OCI-LY3 (cell line): ENCODE measurements around the gene HSPA8.
"Not testable (repeated sequence)": the region's sequence is repeated elsewhere in the genome, so short reads cannot be mapped to it uniquely, and the experiment has no call there.

Experiments used
- H2AFZ ChIP-seq: fragments of 200-600, 300-600 bp; shearing (Covaris generic); 2 replicates; pipeline ENCODE4 v1.6.0; 2014; ENCODE audit warnings: antibody characterized with exemption, low read depth, low read length
- H3K27ac ChIP-seq: fragments of 200-600, 300-600 bp; sonication (generic); 2 replicates; pipeline ENCODE4 v1.5.1; 2014; ENCODE audit warnings: mild to moderate bottlenecking, low read length, moderate library complexity, mixed read lengths
- H3K27me3 ChIP-seq: fragments of 200-600, 300-600 bp; sonication (generic); 2 replicates; pipeline ENCODE4 v1.6.1; 2014; ENCODE audit warnings: low read depth, low read length, mixed read lengths
- H3K36me3 ChIP-seq: fragments of 200-600, 300-600 bp; sonication (generic); replicated peaks from 2 replicates; pipeline ENCODE3; 2014; ENCODE audit warnings: low read depth, low read length, mixed read lengths
- H3K4me1 ChIP-seq: fragments of 300-600, 200-600 bp; sonication (generic); 2 replicates; pipeline ENCODE4 v1.6.1; 2014; ENCODE audit warnings: low read length, mixed read lengths
- H3K4me2 ChIP-seq: fragments of 200-600, 300-600 bp; sonication (generic); 2 replicates; pipeline ENCODE4 v1.6.1; 2014; ENCODE audit warnings: low read length, mixed read lengths
- H3K4me3 ChIP-seq: fragments of 300-600, 200-600 bp; sonication (generic); 2 replicates; pipeline ENCODE4 v1.5.1; 2014; ENCODE audit warnings: antibody characterized with exemption, mild to moderate bottlenecking, low read length, moderate library complexity
- H3K79me2 ChIP-seq: fragments of 300-600, 200-600 bp; shearing (Covaris generic); 2 replicates; pipeline ENCODE4 v1.6.1; 2014; ENCODE audit warnings: mild to moderate bottlenecking, low read length, mixed read lengths
- H3K9ac ChIP-seq: fragments of 300-600, 200-600 bp; shearing (Covaris generic); 2 replicates; pipeline ENCODE4 v1.6.0; 2014; ENCODE audit warnings: mild to moderate bottlenecking, low read length, moderate library complexity
- H3K9me3 ChIP-seq: fragments of 200-600, 300-600 bp; shearing (Covaris generic); 2 replicates; pipeline ENCODE4 v1.6.1; 2014; ENCODE audit warnings: low read length, mixed read lengths; ENCODE audit not compliant: insufficient read depth
- H4K20me1 ChIP-seq: fragments of 200-600, 300-600 bp; sonication (generic); 2 replicates; pipeline ENCODE4 v1.6.1; 2016; ENCODE audit warnings: low read length, mixed read lengths; ENCODE audit not compliant: insufficient read depth
- CTCF ChIP-seq: fragments of 200-600, 300-600 bp; sonication (generic); IDR thresholded peaks from 2 replicates; pipeline ENCODE4 v1.5.1; 2014; ENCODE audit warnings: antibody characterized with exemption, low read length, low read depth
- EZH2phosphoT487 ChIP-seq: fragments of 200-600 bp; shearing (Covaris generic); IDR thresholded peaks from 2 replicates; pipeline ENCODE4 v1.6.1; 2018; ENCODE audit warnings: antibody characterized with exemption, mixed run types, low read depth

HSPA8 gene

GRCh38 chr11:123062892-123063825 lies 1.2 kb upstream of the HSPA8 start:
- H3K4me2 ChIP-seq: peak overlapping the region; percentile 93
- peaks cover 33% of the 10 kb centered on the region for H4K20me1 ChIP-seq
- H3K27ac ChIP-seq: peak overlapping the region; percentile 92
- H3K4me3 ChIP-seq: peak overlapping the region; percentile 100
- peak overlapping the region; percentile 68 for H2AFZ ChIP-seq
- H3K9ac ChIP-seq: peak overlapping the region; percentile 100
- H3K79me2 ChIP-seq: peaks cover 68% of the 10 kb centered on the region
- TF ChIP-seq CTCF (no peak), EZH2phosphoT487 (no peak)
- no peaks in the 10 kb centered on the region for H3K27me3 ChIP-seq
- peaks cover 39% of the 10 kb centered on the region for H3K4me1 ChIP-seq
- H3K9me3 ChIP-seq: no peaks in the 10 kb centered on the region
- peaks cover 37% of the 10 kb centered on the region for H3K36me3 ChIP-seq

- Histone ChIP-seq H3K27ac (peak overlapping the region; percentile 92), H3K36me3 (peaks cover 42% of the 10 kb centered on the region), H4K20me1 (peaks cover 40% of the 10 kb centered on the region), H3K4me1 (peaks cover 39% of the 10 kb centered on the region), H2AFZ (peak overlapping the region; percentile 68), H3K79me2 (peaks cover 73% of the 10 kb centered on the region), H3K27me3 (no peaks in the 10 kb centered on the region), H3K9me3 (no peaks in the 10 kb centered on the region), H3K4me3 (peak overlapping the region; percentile 100), H3K9ac (peak overlapping the region; percentile 100), H3K4me2 (peak overlapping the region; percentile 98)
- no peak for TF ChIP-seq EZH2phosphoT487
- TF ChIP-seq CTCF: no peak
Observed at GRCh38 chr11:123062158-123062891, 389 bp upstream of the HSPA8 start.

GRCh38 chr11:123060277-123061000 lies 1.5 kb downstream of the HSPA8 start:
- Histone ChIP-seq H3K27ac (peak overlapping the region; percentile 92), H3K27me3 (no peaks in the 10 kb centered on the region), H3K4me2 (peak overlapping the region; percentile 98), H4K20me1 (peaks cover 59% of the 10 kb centered on the region), H3K4me1 (peaks cover 37% of the 10 kb centered on the region), H3K79me2 (peaks cover 78% of the 10 kb centered on the region), H3K4me3 (peak overlapping the region; percentile 100), H3K36me3 (peaks cover 60% of the 10 kb centered on the region), H3K9ac (peak overlapping the region; percentile 100), H3K9me3 (no peaks in the 10 kb centered on the region), H2AFZ (no peak overlapping the region)
- TF ChIP-seq CTCF (no peak), EZH2phosphoT487 (no peak)

- H3K9me3 ChIP-seq, H3K27me3 ChIP-seq, H2AFZ ChIP-seq: not testable (repeated sequence)
- H3K27ac ChIP-seq: peak overlapping the region; percentile 92
- peaks cover 68% of the 10 kb centered on the region for H3K79me2 ChIP-seq
- H3K36me3 ChIP-seq: peaks cover 65% of the 10 kb centered on the region
- H3K9ac ChIP-seq: 0 out of 2 replicates have a peak overlapping the region, but pooled peaks have one; percentile 100
- H4K20me1 ChIP-seq: peaks cover 65% of the 10 kb centered on the region
- H3K4me3 ChIP-seq: peak overlapping the region; percentile 100
- peaks cover 25% of the 10 kb centered on the region for H3K4me1 ChIP-seq
- H3K4me2 ChIP-seq: peak overlapping the region; percentile 98
Observed at GRCh38 chr11:123059041-123059920, 2.7 kb downstream of the HSPA8 start.
